HL-60 (cell line): ENCODE results near the gene HS3ST5.

ENCODE experiments used
- GABPA ChIP-seq: IDR thresholded peaks from 2 replicates; pipeline ENCODE4 v1.6.1; 2012; ENCODE audit warnings: low read depth
- POLR2AphosphoS5 ChIP-seq: IDR thresholded peaks from 2 replicates; pipeline ENCODE4 v1.6.1; 2012; ENCODE audit warnings: low read depth
- TF ChIP-seq, protein P1 (sequence below): IDR thresholded peaks from one replicate; pipeline ENCODE4 v1.5.1; 2011; ENCODE audit warnings: low read length, control low read depth, inconsistent platforms; ENCODE audit not compliant: insufficient read depth
- TF ChIP-seq, protein P2 (sequence below): IDR thresholded peaks from 2 replicates; pipeline ENCODE4 v1.6.1; 2012; ENCODE audit warnings: low read depth; ENCODE audit not compliant: insufficient replicate concordance

DNA sequence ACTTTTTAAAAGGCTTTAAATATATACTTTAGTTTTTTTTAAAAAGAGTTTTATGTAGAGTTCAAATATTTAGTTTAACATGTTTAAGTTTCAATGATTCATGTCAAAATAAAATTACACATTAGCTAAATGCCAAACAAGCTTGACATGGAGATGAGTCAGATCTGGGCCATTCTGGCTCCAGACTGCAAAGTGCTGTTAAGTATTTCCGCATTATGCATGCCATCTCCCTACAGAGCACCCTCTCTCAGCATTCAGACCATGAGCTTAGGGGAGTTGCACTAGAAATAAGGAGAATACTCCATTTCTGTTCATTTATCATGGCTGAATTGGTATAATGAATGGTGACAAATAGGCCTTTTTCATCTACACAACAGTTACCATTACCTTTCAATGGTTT, 21.5 kb upstream of the HS3ST5 start:
- TF ChIP-seq POLR2AphosphoS5 (no peak), GABPA (no peak)
- TF ChIP-seq, protein P1, sequence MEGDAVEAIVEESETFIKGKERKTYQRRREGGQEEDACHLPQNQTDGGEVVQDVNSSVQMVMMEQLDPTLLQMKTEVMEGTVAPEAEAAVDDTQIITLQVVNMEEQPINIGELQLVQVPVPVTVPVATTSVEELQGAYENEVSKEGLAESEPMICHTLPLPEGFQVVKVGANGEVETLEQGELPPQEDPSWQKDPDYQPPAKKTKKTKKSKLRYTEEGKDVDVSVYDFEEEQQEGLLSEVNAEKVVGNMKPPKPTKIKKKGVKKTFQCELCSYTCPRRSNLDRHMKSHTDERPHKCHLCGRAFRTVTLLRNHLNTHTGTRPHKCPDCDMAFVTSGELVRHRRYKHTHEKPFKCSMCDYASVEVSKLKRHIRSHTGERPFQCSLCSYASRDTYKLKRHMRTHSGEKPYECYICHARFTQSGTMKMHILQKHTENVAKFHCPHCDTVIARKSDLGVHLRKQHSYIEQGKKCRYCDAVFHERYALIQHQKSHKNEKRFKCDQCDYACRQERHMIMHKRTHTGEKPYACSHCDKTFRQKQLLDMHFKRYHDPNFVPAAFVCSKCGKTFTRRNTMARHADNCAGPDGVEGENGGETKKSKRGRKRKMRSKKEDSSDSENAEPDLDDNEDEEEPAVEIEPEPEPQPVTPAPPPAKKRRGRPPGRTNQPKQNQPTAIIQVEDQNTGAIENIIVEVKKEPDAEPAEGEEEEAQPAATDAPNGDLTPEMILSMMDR: no peak
- TF ChIP-seq, protein P2, sequence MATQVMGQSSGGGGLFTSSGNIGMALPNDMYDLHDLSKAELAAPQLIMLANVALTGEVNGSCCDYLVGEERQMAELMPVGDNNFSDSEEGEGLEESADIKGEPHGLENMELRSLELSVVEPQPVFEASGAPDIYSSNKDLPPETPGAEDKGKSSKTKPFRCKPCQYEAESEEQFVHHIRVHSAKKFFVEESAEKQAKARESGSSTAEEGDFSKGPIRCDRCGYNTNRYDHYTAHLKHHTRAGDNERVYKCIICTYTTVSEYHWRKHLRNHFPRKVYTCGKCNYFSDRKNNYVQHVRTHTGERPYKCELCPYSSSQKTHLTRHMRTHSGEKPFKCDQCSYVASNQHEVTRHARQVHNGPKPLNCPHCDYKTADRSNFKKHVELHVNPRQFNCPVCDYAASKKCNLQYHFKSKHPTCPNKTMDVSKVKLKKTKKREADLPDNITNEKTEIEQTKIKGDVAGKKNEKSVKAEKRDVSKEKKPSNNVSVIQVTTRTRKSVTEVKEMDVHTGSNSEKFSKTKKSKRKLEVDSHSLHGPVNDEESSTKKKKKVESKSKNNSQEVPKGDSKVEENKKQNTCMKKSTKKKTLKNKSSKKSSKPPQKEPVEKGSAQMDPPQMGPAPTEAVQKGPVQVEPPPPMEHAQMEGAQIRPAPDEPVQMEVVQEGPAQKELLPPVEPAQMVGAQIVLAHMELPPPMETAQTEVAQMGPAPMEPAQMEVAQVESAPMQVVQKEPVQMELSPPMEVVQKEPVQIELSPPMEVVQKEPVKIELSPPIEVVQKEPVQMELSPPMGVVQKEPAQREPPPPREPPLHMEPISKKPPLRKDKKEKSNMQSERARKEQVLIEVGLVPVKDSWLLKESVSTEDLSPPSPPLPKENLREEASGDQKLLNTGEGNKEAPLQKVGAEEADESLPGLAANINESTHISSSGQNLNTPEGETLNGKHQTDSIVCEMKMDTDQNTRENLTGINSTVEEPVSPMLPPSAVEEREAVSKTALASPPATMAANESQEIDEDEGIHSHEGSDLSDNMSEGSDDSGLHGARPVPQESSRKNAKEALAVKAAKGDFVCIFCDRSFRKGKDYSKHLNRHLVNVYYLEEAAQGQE: no peak
